WTC11 (cell line): ENCODE results near the gene RBM10.

Experiments used
- ATF1 ChIP-seq: sonication (generic); formaldehyde crosslinking; IDR thresholded peaks from 2 replicates; pipeline ENCODE4 v1.8.1; 2023; ENCODE audit warnings: mild to moderate bottlenecking, moderate library complexity, missing genetic modification reagents
- ATF3 ChIP-seq: sonication (generic); formaldehyde crosslinking; conservative IDR thresholded peaks from 2 replicates; pipeline ENCODE4 v1.8.1; 2022; ENCODE audit warnings: mild to moderate bottlenecking, missing genetic modification reagents
- CREM ChIP-seq: sonication (generic); formaldehyde crosslinking; IDR thresholded peaks from 2 replicates; pipeline ENCODE4 v1.8.1; 2022; ENCODE audit warnings: mild to moderate bottlenecking, missing genetic modification reagents, moderate library complexity
- ELF4 ChIP-seq: sonication (generic); formaldehyde crosslinking; IDR thresholded peaks from 2 replicates; pipeline ENCODE4 v1.8.1; 2022; ENCODE audit warnings: low read depth, mild to moderate bottlenecking, moderate library complexity, missing genetic modification reagents
- GRHL2 ChIP-seq: fragments of 250-450 bp; sonication (Bioruptor Pico); IDR thresholded peaks from 2 replicates; pipeline ENCODE4 v1.8.0; 2022; ENCODE audit warnings: mild to moderate bottlenecking, moderate library complexity; ENCODE audit not compliant: insufficient replicate concordance, severe bottlenecking
- HMGXB4 ChIP-seq: sonication (generic); formaldehyde crosslinking; IDR thresholded peaks from 2 replicates; pipeline ENCODE4 v1.8.1; 2023; ENCODE audit warnings: mild to moderate bottlenecking, moderate library complexity, missing genetic modification reagents
- JUN ChIP-seq: sonication (generic); formaldehyde crosslinking; IDR thresholded peaks from 2 replicates; pipeline ENCODE4 v1.8.0; 2023; ENCODE audit warnings: mild to moderate bottlenecking, missing genetic modification reagents
- NFYB ChIP-seq: sonication (generic); formaldehyde crosslinking; conservative IDR thresholded peaks from 2 replicates; pipeline ENCODE4 v1.8.0; 2022; ENCODE audit warnings: low read depth, missing genetic modification reagents
- TCF7 ChIP-seq: sonication (generic); formaldehyde crosslinking; IDR thresholded peaks from 2 replicates; pipeline ENCODE4 v1.8.0; 2022; ENCODE audit warnings: mild to moderate bottlenecking, low read depth, missing genetic modification reagents, moderate library complexity
- USF1 ChIP-seq: sonication (generic); formaldehyde crosslinking; IDR thresholded peaks from 2 replicates; pipeline ENCODE4 v1.8.0; 2022; ENCODE audit warnings: mild to moderate bottlenecking, missing genetic modification reagents
- ZNF416 ChIP-seq: fragments of 250-450 bp; sonication (Bioruptor Pico); IDR thresholded peaks from 2 replicates; pipeline ENCODE4 v1.9.0; 2021; ENCODE audit warnings: mild to moderate bottlenecking, inconsistent platforms
- TF ChIP-seq, protein P1 (sequence below): fragments of 200-600 bp; IDR thresholded peaks from 2 replicates; pipeline ENCODE4 v1.8.0; 2022; ENCODE audit warnings: antibody characterized with exemption
- TF ChIP-seq, protein P2 (sequence below): sonication (generic); formaldehyde crosslinking; IDR thresholded peaks from 2 replicates; pipeline ENCODE4 v1.8.0; 2023; ENCODE audit warnings: mild to moderate bottlenecking, missing genetic modification reagents

DNA sequence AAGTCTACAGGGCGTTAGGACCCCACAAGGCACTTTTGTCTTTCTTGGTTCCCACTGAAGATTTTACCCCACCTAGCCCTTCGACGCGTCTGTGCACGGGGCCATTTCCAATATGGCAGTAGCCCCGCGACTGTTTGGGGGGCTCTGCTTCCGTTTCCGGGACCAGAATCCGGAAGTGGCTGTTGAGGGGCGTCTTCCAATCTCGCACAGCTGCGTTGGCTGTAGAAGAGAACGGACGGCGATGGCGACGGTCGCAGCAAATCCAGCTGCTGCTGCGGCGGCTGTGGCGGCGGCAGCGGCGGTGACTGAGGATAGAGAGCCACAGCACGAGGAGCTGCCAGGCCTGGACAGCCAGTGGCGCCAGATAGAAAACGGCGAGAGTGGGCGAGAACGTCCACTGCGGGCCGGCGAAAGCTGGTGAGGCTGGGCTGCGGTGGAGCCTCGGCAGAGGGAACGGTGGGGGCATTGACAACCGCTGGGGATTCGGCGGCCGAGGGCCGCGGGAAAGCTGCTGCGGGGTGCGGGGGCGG lies 87.8 kb downstream of the RBM10 start, which contains the start of gene USP11:
- TF ChIP-seq, protein P1, sequence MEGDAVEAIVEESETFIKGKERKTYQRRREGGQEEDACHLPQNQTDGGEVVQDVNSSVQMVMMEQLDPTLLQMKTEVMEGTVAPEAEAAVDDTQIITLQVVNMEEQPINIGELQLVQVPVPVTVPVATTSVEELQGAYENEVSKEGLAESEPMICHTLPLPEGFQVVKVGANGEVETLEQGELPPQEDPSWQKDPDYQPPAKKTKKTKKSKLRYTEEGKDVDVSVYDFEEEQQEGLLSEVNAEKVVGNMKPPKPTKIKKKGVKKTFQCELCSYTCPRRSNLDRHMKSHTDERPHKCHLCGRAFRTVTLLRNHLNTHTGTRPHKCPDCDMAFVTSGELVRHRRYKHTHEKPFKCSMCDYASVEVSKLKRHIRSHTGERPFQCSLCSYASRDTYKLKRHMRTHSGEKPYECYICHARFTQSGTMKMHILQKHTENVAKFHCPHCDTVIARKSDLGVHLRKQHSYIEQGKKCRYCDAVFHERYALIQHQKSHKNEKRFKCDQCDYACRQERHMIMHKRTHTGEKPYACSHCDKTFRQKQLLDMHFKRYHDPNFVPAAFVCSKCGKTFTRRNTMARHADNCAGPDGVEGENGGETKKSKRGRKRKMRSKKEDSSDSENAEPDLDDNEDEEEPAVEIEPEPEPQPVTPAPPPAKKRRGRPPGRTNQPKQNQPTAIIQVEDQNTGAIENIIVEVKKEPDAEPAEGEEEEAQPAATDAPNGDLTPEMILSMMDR: no peak
- TF ChIP-seq GRHL2 (CRISPR knock-in tag) (no peak), ATF3 (CRISPR knock-in tag) (no peak), TCF7 (CRISPR knock-in tag) (no peak), ATF1 (CRISPR knock-in tag) (no peak), JUN (CRISPR knock-in tag) (no peak), ZNF416 (CRISPR knock-in tag) (no peak), USF1 (CRISPR knock-in tag) (no peak), ELF4 (no peak), CREM (no peak), HMGXB4 (CRISPR knock-in tag) (no peak), NFYB (CRISPR knock-in tag) (no peak)
- TF ChIP-seq, protein P2, sequence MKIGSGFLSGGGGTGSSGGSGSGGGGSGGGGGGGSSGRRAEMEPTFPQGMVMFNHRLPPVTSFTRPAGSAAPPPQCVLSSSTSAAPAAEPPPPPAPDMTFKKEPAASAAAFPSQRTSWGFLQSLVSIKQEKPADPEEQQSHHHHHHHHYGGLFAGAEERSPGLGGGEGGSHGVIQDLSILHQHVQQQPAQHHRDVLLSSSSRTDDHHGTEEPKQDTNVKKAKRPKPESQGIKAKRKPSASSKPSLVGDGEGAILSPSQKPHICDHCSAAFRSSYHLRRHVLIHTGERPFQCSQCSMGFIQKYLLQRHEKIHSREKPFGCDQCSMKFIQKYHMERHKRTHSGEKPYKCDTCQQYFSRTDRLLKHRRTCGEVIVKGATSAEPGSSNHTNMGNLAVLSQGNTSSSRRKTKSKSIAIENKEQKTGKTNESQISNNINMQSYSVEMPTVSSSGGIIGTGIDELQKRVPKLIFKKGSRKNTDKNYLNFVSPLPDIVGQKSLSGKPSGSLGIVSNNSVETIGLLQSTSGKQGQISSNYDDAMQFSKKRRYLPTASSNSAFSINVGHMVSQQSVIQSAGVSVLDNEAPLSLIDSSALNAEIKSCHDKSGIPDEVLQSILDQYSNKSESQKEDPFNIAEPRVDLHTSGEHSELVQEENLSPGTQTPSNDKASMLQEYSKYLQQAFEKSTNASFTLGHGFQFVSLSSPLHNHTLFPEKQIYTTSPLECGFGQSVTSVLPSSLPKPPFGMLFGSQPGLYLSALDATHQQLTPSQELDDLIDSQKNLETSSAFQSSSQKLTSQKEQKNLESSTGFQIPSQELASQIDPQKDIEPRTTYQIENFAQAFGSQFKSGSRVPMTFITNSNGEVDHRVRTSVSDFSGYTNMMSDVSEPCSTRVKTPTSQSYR (CRISPR knock-in tag): no peak
